A549 (cell line): Measurements from ENCODE around the gene FAAH. TPM values are rescaled to one million over a fixed set of nuclear protein-coding genes. Genes with fewer than 3 reads are reported as not detected.

Source experiments
- ATAC-seq, 2 experiments: fragments of 200-7000 bp in 1 of 2; fragments of >200 bp in 1 of 2; cut with Nextera tagmentation in 1 of 2; cut with Tn5 transposase in 1 of 2; 3 replicates each; pipeline versions ENCODE4 v1.8.0 to v1.9.1; 2018 to 2020; ENCODE audit warnings: mild to moderate bottlenecking in 1 of 2, moderate library complexity in 1 of 2
- CTCF ChIA-PET: fragments of 300-600 bp; sonication (Branson Sonifier 250); formaldehyde crosslinking; extraction: SDS; loops from one replicate; lab custom pipeline; 2021; ENCODE audit warnings: antibody characterized with exemption, inconsistent platforms; lab: Yijun Ruan, JAX
- POLR2A ChIA-PET: fragments of 350-600 bp; formaldehyde crosslinking; extraction: SDS; loops from one replicate; lab custom pipeline; 2021; ENCODE audit warnings: antibody characterized with exemption, inconsistent platforms; lab: Yijun Ruan, JAX
- DNase-seq, 2 experiments: peaks; one replicate each; pipeline versions ENCODE4 v3.0.0 to v3.0.0-alpha.2; 2011 to 2016; ENCODE audit warnings: low read depth in 1 of 2, low spot score in 1 of 2
- FAIRE-seq: peaks from 2 replicates; lab custom pipeline; 2011; peaks lifted over from hg19 to GRCh38; lab: Jason Lieb, UNC
- H3K27ac ChIP-seq, 2 experiments: fragments of >200 bp; sonication (Bioruptor Twin); formaldehyde crosslinking; 3 replicates each; pipeline ENCODE4 v1.5.1; 2016 to 2017
- H3K4me1 ChIP-seq: fragments of >200 bp; sonication (Bioruptor Twin); formaldehyde crosslinking; 3 replicates; pipeline ENCODE4 v1.6.1; 2016
- H3K4me2 ChIP-seq: fragments of >200 bp; sonication (Bioruptor Twin); formaldehyde crosslinking; 3 replicates; pipeline ENCODE4 v1.6.1; 2016
- H3K4me3 ChIP-seq: fragments of >200 bp; sonication (Bioruptor Twin); formaldehyde crosslinking; 3 replicates; pipeline ENCODE4 v1.5.1; 2016
- H3K9me3 ChIP-seq: fragments of >200 bp; sonication (Bioruptor Twin); formaldehyde crosslinking; 3 replicates; pipeline ENCODE4 v1.6.1; 2016
- BCL3 ChIP-seq: fragments of >200 bp; sonication (Bioruptor Twin); formaldehyde crosslinking; IDR thresholded peaks from 3 replicates; pipeline ENCODE4 v1.6.1; 2016
- CHD4 ChIP-seq: fragments of 200-600 bp; sonication (generic); IDR thresholded peaks from 2 replicates; pipeline ENCODE4 v1.6.1; 2016; ENCODE audit warnings: antibody characterized with exemption, mild to moderate bottlenecking, borderline replicate concordance
- EHMT2 ChIP-seq: fragments of 200-600 bp; sonication (generic); IDR thresholded peaks from 2 replicates; pipeline ENCODE4 v1.6.1; 2016; ENCODE audit warnings: antibody characterized with exemption, low read depth, mild to moderate bottlenecking, moderate library complexity
- EP300 ChIP-seq, 2 experiments: fragments of >200 bp; sonication (Bioruptor Twin); formaldehyde crosslinking; IDR thresholded peaks; 2 replicates in 1 of 2; 3 replicates in 1 of 2; pipeline ENCODE4 v1.6.1; 2016 to 2017
- ESRRA ChIP-seq: fragments of 150-350 bp; IDR thresholded peaks from 2 replicates; pipeline ENCODE4 v1.6.1; 2014; ENCODE audit warnings: mild to moderate bottlenecking, low read length, borderline replicate concordance
- GATA3 ChIP-seq: IDR thresholded peaks from 2 replicates; pipeline ENCODE4 v1.6.1; 2012; ENCODE audit warnings: borderline replicate concordance
- HOXB5 ChIP-seq: fragments of 250-450 bp; sonication (Bioruptor Pico); IDR thresholded peaks from 2 replicates; pipeline ENCODE4 v1.5.0; 2020; ENCODE audit warnings: mild to moderate bottlenecking, moderate library complexity
- JUN ChIP-seq, 2 experiments: fragments of >200 bp; sonication (Bioruptor Twin); formaldehyde crosslinking; IDR thresholded peaks; 2 replicates in 1 of 2; 3 replicates in 1 of 2; pipeline ENCODE4 v1.6.1; 2016 to 2017
- JUNB ChIP-seq: fragments of >200 bp; sonication (Bioruptor Twin); formaldehyde crosslinking; IDR thresholded peaks from 2 replicates; pipeline ENCODE4 v1.6.1; 2016
- KDM1A ChIP-seq: fragments of 200-600 bp; sonication (generic); IDR thresholded peaks from 2 replicates; pipeline ENCODE4 v1.6.1; 2016; ENCODE audit warnings: low read depth, mild to moderate bottlenecking
- MAX ChIP-seq: IDR thresholded peaks from 2 replicates; pipeline ENCODE4 v1.6.1; 2012
- NR3C1 ChIP-seq: fragments of >200 bp; sonication (Bioruptor Twin); formaldehyde crosslinking; IDR thresholded peaks from 3 replicates; pipeline ENCODE4 v1.6.1; 2017
- POLR2AphosphoS2 ChIP-seq: conservative IDR thresholded peaks from 2 replicates; pipeline ENCODE4 v1.6.1; 2012; ENCODE audit warnings: low read length, improper control_type of control experiment, inconsistent platforms
- RNF2 ChIP-seq: fragments of 200-600 bp; sonication (generic); IDR thresholded peaks from 2 replicates; pipeline ENCODE4 v1.6.1; 2016; ENCODE audit warnings: low read depth, mild to moderate bottlenecking, antibody characterized with exemption, moderate library complexity, borderline replicate concordance
- SMC3 ChIP-seq: fragments of >200 bp; sonication (Bioruptor Twin); formaldehyde crosslinking; IDR thresholded peaks from 3 replicates; pipeline ENCODE4 v1.6.1; 2018; ENCODE audit warnings: inconsistent platforms
- TP53 ChIP-seq: fragments of 250-450 bp; sonication (Bioruptor Pico); IDR thresholded peaks from 2 replicates; pipeline ENCODE4 v1.5.0; 2021; ENCODE audit warnings: mild to moderate bottlenecking, moderate library complexity
- ZSCAN20 ChIP-seq: fragments of 250-450 bp; sonication (Bioruptor Pico); IDR thresholded peaks from 2 replicates; pipeline ENCODE4 v1.8.0; 2022; ENCODE audit warnings: mild to moderate bottlenecking, moderate library complexity
- WGBS: methylation state at CpG from one replicate; pipeline ENCODE4 v1.1.6; 2017; ENCODE audit errors: missing lambda C conversion rate; 5-methylcytosine and 5-hydroxymethylcytosine counted together
- polyA plus RNA-seq, 4 experiments: library from polyadenylated mRNA; depleted of rRNA in 3 of 4; stranded (reverse); fragments of >200 nt; fragmentation: RNase III in 1 of 4; extraction: RNeasy Plus Mini Kit Qiagen cat#74134 plus additional on column Dnase treatment in 1 of 4; gene quantifications; 2 replicates in 3 of 4; 3 replicates in 1 of 4; pipeline ENCODE4 v1.2.3, GENCODE V29; 2011 to 2017
- TF ChIP-seq, protein P1 (sequence below): fragments of 250-450 bp; sonication (Bioruptor Pico); IDR thresholded peaks from 2 replicates; pipeline ENCODE4 v1.5.0; 2020; ENCODE audit warnings: low read depth, mild to moderate bottlenecking, moderate library complexity
- TF ChIP-seq, protein P2 (sequence below): fragments of 250-450 bp; sonication (Bioruptor Pico); IDR thresholded peaks from 2 replicates; pipeline ENCODE4 v1.5.0; 2021; ENCODE audit warnings: mild to moderate bottlenecking, moderate library complexity, borderline replicate concordance
- TF ChIP-seq, protein P3 (sequence below): fragments of 450-650 bp; IDR thresholded peaks from 2 replicates; pipeline ENCODE4 v1.6.1; 2014; ENCODE audit warnings: antibody characterized with exemption

FAAH gene
- polyA plus RNA-seq, 2 of the 4 experiments (the other 2 are of a cell fraction): 1.2 to 1.3 TPM

DNA sequence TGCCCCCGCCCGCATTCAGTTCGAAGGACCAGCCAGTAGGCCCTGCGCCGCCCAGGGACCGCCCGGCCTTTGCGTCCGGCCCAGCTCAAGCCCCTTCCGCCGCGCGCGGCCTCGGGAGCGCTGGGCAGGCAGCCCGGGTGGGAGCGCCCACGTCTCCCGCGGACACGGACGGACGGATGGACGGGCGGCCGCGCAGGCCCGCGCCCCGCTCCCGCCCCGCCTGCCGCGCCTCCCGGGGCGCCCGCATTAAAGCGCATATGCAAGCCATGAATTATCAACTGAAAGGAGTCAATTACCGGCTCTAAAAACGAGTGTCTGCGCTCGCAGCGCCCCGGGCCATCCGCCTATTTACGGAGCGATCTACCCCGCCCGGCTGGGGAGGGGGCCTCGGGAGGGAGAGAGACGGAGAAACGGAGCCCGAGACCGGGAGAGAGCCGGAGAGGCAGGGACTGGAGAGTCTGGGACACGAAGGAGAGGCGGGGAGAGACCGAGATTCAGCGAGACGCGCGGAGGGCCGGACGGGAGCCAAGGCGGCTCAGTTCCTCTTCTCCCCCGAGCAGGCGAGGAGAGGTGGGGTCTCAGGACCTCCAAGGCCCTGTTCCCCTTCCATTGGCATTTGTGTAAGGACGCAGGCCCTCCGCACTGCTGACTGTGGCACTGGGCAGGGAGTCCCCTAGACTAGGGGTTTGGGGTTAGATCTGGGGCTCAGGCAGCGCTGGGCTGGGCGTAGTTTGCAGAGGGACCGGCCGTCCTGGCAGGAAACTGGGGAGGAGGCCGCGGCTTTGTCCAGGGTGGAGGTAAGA, 54.2 kb downstream of the FAAH start:
- 84% methylated on average over 63 of the region's 76 CpGs for WGBS

GRCh38 chr1:46449223-46450159, 55.4 kb downstream of the FAAH start:
- ChIA-PET POLR2A (no interaction called here), CTCF (interaction anchor here (0.8 to 12.1 kb wide), 4 partner anchors 35 to 276 kb away, joined by 3 to 235 read pairs (median 6); a partner anchor contains a TSS)
- Histone ChIP-seq H3K4me3 (no peak overlapping the region), H3K9me3 (no peaks in the 10 kb centered on the region), H3K4me1 (peaks cover 7% of the 10 kb centered on the region; the same call in 1 of the 3 replicates), H3K27ac (peak overlapping the region in 1 of 2 experiments; percentile 46; a peak in 1 of 6 replicates), H3K4me2 (no peak overlapping the region)
- no peak for ATAC-seq
- 86% methylated on average over 6 of the region's 6 CpGs for WGBS
- no peak for DNase-seq
- TF ChIP-seq ZSCAN20 (no peak), MAX (no peak), BCL3 (no peak), ESRRA (no peak)
- no peak for FAIRE-seq

More for the DNA sequence above, 54.2 kb downstream of the FAAH start:
- no peak for ATAC-seq
- no peak for TF ChIP-seq JUNB
- no peak for TF ChIP-seq GATA3
- TF ChIP-seq, protein P1, sequence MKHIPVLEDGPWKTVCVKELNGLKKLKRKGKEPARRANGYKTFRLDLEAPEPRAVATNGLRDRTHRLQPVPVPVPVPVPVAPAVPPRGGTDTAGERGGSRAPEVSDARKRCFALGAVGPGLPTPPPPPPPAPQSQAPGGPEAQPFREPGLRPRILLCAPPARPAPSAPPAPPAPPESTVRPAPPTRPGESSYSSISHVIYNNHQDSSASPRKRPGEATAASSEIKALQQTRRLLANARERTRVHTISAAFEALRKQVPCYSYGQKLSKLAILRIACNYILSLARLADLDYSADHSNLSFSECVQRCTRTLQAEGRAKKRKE (CRISPR knock-in tag): no peak
- TF ChIP-seq TP53: no peak
- no peak for TF ChIP-seq JUN (IDR thresholded peaks at IDR 0.05)
- TF ChIP-seq, protein P2, sequence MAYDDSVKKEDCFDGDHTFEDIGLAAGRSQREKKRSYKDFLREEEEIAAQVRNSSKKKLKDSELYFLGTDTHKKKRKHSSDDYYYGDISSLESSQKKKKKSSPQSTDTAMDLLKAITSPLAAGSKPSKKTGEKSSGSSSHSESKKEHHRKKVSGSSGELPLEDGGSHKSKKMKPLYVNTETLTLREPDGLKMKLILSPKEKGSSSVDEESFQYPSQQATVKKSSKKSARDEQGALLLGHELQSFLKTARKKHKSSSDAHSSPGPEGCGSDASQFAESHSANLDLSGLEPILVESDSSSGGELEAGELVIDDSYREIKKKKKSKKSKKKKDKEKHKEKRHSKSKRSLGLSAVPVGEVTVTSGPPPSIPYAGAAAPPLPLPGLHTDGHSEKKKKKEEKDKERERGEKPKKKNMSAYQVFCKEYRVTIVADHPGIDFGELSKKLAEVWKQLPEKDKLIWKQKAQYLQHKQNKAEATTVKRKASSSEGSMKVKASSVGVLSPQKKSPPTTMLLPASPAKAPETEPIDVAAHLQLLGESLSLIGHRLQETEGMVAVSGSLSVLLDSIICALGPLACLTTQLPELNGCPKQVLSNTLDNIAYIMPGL: no peak
- no peak for TF ChIP-seq RNF2
- no peak for TF ChIP-seq CHD4
- TF ChIP-seq POLR2AphosphoS2: no peak
- no peak for TF ChIP-seq EP300 (IDR thresholded peaks at IDR 0.05)
- TF ChIP-seq SMC3: no peak
- no peak for TF ChIP-seq HOXB5 (CRISPR knock-in tag)
- no peak for TF ChIP-seq EHMT2
- TF ChIP-seq KDM1A: no peak
- no peak for TF ChIP-seq NR3C1
- TF ChIP-seq, protein P3, sequence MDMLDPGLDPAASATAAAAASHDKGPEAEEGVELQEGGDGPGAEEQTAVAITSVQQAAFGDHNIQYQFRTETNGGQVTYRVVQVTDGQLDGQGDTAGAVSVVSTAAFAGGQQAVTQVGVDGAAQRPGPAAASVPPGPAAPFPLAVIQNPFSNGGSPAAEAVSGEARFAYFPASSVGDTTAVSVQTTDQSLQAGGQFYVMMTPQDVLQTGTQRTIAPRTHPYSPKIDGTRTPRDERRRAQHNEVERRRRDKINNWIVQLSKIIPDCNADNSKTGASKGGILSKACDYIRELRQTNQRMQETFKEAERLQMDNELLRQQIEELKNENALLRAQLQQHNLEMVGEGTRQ: no peak
- no peak for TF ChIP-seq MAX
- TF ChIP-seq, all 56 proteins: peak for 0
- H3K4me2 ChIP-seq: no peak overlapping the region
- DNase-seq: no peak
- no peak for FAIRE-seq
- H3K9me3 ChIP-seq: no peaks in the 10 kb centered on the region
- POLR2A ChIA-PET: no interaction called here
- H3K4me1 ChIP-seq: peaks cover 7% of the 10 kb centered on the region; the same call in 1 of the 3 replicates
- CTCF ChIA-PET: interaction anchor here (1.2 to 12.1 kb wide), 15 partner anchors 10 to 277 kb away, joined by 3 to 235 read pairs (median 10); a partner anchor contains a TSS
- no peak overlapping the region for H3K4me3 ChIP-seq
- no peak overlapping the region for H3K27ac ChIP-seq
